ENCODE measurements around the gene LCAT. TPM values are rescaled to one million over a fixed set of nuclear protein-coding genes. Genes with fewer than 3 reads are reported as not detected.

LCAT gene
- total and polyA plus RNA-seq, 2 experiments from 2014 or later = 13.4 to 13.8 TPM

- Histone ChIP-seq H3K4me1 (ENCODE audit: low read depth) (no peaks in the 10 kb centered on the region), H3K9me3 (ENCODE audit: low read depth) (no peaks in the 10 kb centered on the region), H3K27ac (no peak overlapping the region), H3K4me3 (no peak overlapping the region), H3K36me3 (no peaks in the 10 kb centered on the region), H3K27me3 (no peaks in the 10 kb centered on the region)
- no peak for DNase-seq (ENCODE audit: low read depth in 1 of 2, low spot score in 1 of 2)
- TF ChIP-seq, protein P1, sequence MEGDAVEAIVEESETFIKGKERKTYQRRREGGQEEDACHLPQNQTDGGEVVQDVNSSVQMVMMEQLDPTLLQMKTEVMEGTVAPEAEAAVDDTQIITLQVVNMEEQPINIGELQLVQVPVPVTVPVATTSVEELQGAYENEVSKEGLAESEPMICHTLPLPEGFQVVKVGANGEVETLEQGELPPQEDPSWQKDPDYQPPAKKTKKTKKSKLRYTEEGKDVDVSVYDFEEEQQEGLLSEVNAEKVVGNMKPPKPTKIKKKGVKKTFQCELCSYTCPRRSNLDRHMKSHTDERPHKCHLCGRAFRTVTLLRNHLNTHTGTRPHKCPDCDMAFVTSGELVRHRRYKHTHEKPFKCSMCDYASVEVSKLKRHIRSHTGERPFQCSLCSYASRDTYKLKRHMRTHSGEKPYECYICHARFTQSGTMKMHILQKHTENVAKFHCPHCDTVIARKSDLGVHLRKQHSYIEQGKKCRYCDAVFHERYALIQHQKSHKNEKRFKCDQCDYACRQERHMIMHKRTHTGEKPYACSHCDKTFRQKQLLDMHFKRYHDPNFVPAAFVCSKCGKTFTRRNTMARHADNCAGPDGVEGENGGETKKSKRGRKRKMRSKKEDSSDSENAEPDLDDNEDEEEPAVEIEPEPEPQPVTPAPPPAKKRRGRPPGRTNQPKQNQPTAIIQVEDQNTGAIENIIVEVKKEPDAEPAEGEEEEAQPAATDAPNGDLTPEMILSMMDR (IDR thresholded peaks at IDR 0.05; ENCODE audit: low read depth, low read length) = no peak
Measured at GRCh38 chr16:67971111-67971510, 27.2 kb upstream of the LCAT start.

GRCh38 chr16:67969254-67970039 lies 25.5 kb upstream of the LCAT start:
- TF ChIP-seq, protein P1 (IDR thresholded peaks at IDR 0.05; ENCODE audit: low read depth, low read length) = no peak
- Histone ChIP-seq H3K4me1 (ENCODE audit: low read depth) (peaks cover 7% of the 10 kb centered on the region), H3K9me3 (ENCODE audit: low read depth) (no peaks in the 10 kb centered on the region), H3K27me3 (no peaks in the 10 kb centered on the region), H3K27ac (no peak overlapping the region), H3K4me3 (no peak overlapping the region), H3K36me3 (no peaks in the 10 kb centered on the region)
- DNase-seq (ENCODE audit: low read depth in 1 of 2, low spot score in 1 of 2) = no peak

DNA sequence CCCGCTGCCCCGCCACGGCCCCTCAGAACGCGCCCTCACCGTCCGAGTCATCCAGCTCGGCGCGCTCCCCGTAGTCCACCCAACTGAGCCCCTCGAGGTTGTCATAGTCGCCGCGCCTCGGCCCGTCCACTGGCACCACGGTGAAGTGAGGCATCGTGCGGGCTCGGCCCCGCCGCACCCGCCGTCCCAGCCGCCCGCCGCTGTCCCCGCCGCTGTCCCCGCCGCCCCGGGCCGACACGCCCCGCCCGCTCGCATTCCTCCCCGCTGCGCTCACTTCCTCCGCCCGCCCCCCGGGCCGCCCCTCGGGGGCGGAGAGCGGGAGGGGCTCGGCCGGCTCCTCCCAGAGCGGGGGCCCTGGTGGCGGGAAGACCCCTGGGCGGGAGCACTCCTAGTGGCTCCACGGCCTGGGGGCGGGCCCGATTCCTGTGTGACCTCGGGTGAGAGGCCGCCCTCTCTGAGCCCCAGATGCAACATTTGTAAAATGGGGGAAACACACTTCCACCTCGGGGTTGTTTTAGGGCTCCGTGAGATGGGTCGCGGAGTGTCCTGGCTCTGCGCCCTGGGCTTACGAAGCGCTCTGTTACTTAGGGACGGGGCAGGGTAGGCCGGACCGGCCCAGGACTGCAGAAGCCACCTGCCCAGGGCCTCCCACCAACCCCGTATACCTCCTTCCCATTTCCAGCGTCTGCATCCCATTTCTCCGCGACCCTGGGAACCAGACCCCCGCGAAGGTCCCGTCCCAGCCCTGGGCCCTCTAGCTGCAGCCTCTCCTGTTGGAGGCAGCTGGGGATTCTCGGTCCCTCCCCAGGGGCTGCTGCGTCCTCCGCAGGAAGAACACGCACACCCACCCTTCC lies 24.7 kb upstream of the LCAT start, which contains the start of gene SLC12A4:
Gene SLC12A4, minus strand, starts transcription at position 238 of the 854 bp plus-strand sequence. Its CDS starts 84 bp downstream, at position 154.
- Histone ChIP-seq H3K27me3 (no peaks in the 10 kb centered on the region), H3K4me3 (peak within 1 kb of the TSS; percentile 81), H3K9me3 (ENCODE audit: low read depth) (no peaks in the 10 kb centered on the region), H3K27ac (peak within 1 kb of the TSS; percentile 56), H3K36me3 (no peaks in the 10 kb centered on the region), H3K4me1 (ENCODE audit: low read depth) (peaks cover 7% of the 10 kb centered on the region)
- peak; percentile 82 to 85 for DNase-seq (ENCODE audit: low read depth in 1 of 2, low spot score in 1 of 2)
- TF ChIP-seq, protein P1 (IDR thresholded peaks at IDR 0.05; ENCODE audit: low read depth, low read length) = no peak

GRCh38 chr16:67967958-67968399 lies 24.1 kb upstream of the LCAT start:
- H3K27me3 ChIP-seq = no peaks in the 10 kb centered on the region
- TF ChIP-seq, protein P1 (IDR thresholded peaks at IDR 0.05; ENCODE audit: low read depth, low read length) = no peak
- peak overlapping the region; percentile 81 for H3K4me3 ChIP-seq
- peak overlapping the region; percentile 56 for H3K27ac ChIP-seq
- peaks cover 7% of the 10 kb centered on the region for H3K4me1 ChIP-seq (ENCODE audit: low read depth)
- H3K36me3 ChIP-seq = no peaks in the 10 kb centered on the region
- peak in 1 of 2 donors; percentile 35 for DNase-seq (ENCODE audit: low read depth in 1 of 2, low spot score in 1 of 2)
- no peaks in the 10 kb centered on the region for H3K9me3 ChIP-seq (ENCODE audit: low read depth)

- no peaks in the 10 kb centered on the region for H3K9me3 ChIP-seq (ENCODE audit: low read depth)
- no peaks in the 10 kb centered on the region for H3K27me3 ChIP-seq
- H3K27ac ChIP-seq = no peak overlapping the region
- DNase-seq (ENCODE audit: low read depth in 1 of 2, low spot score in 1 of 2) = peak in 1 of 2 donors; percentile 34
- H3K4me3 ChIP-seq = peak overlapping the region; percentile 81
- H3K36me3 ChIP-seq = no peaks in the 10 kb centered on the region
- H3K4me1 ChIP-seq (ENCODE audit: low read depth) = peaks cover 7% of the 10 kb centered on the region
- TF ChIP-seq, protein P1 (IDR thresholded peaks at IDR 0.05; ENCODE audit: low read depth, low read length) = no peak
Measured at GRCh38 chr16:67967183-67967957, 23.4 kb upstream of the LCAT start.
